ENCODE measurements around the gene FBN2.
"Not testable (repeated sequence)": the region's sequence is repeated elsewhere in the genome, so short reads cannot be mapped to it uniquely, and the experiment has no call there.

Gene FBN2

GRCh38 chr5:128466554-128466953, 71.5 kb downstream of the FBN2 start:
- H3K9me3 ChIP-seq (ENCODE audit: control insufficient read depth, insufficient read depth, low read length), result no peaks in the 10 kb centered on the region
- H3K4me3 ChIP-seq (ENCODE audit: low read length), result no peak overlapping the region
- WGBS (ENCODE audit: insufficient coverage, insufficient read length), result no CpG with 5 or more reads among the region's 5 CpGs
- no peak overlapping the region for H3K27ac ChIP-seq (ENCODE audit: low read length)
- no peaks in the 10 kb centered on the region for H3K4me1 ChIP-seq (ENCODE audit: control insufficient read depth, insufficient read depth, low read length)
- H3K36me3 ChIP-seq (ENCODE audit: control insufficient read depth, insufficient read depth, low read length), result no peaks in the 10 kb centered on the region
- DNase-seq (ENCODE audit: low read depth, low spot score), result no peak
- H3K27me3 ChIP-seq (ENCODE audit: control insufficient read depth, insufficient read depth, low read length), result no peaks in the 10 kb centered on the region

GRCh38 chr5:128464596-128464995, 73.4 kb downstream of the FBN2 start:
- H3K4me3 ChIP-seq (ENCODE audit: low read length), result no peak overlapping the region
- WGBS (ENCODE audit: insufficient coverage, insufficient read length), result no CpG with 5 or more reads among the region's 9 CpGs
- no peak for DNase-seq (ENCODE audit: low read depth, low spot score)

GRCh38 chr5:128462330-128462729, 75.7 kb downstream of the FBN2 start:
- Histone ChIP-seq H3K27ac (ENCODE audit: low read length) (no peak overlapping the region), H3K4me3 (ENCODE audit: low read length) (no peak overlapping the region), H3K9me3 (ENCODE audit: control insufficient read depth, insufficient read depth, low read length) (no peaks in the 10 kb centered on the region), H3K27me3 (ENCODE audit: control insufficient read depth, insufficient read depth, low read length) (no peaks in the 10 kb centered on the region), H3K4me1 (ENCODE audit: control insufficient read depth, insufficient read depth, low read length) (no peaks in the 10 kb centered on the region), H3K36me3 (ENCODE audit: control insufficient read depth, insufficient read depth, low read length) (no peaks in the 10 kb centered on the region)
- no peak for DNase-seq (ENCODE audit: low read depth, low spot score)
- no CpG with 5 or more reads among the region's 2 CpGs for WGBS (ENCODE audit: insufficient coverage, insufficient read length)

More at GRCh38 chr5:128464596-128464995, 73.4 kb downstream of the FBN2 start:
- Histone ChIP-seq H3K36me3 (ENCODE audit: control insufficient read depth, insufficient read depth, low read length) (no peaks in the 10 kb centered on the region), H3K27me3 (ENCODE audit: control insufficient read depth, insufficient read depth, low read length) (no peaks in the 10 kb centered on the region), H3K9me3 (ENCODE audit: control insufficient read depth, insufficient read depth, low read length) (no peaks in the 10 kb centered on the region), H3K27ac (ENCODE audit: low read length) (no peak overlapping the region), H3K4me1 (ENCODE audit: control insufficient read depth, insufficient read depth, low read length) (no peaks in the 10 kb centered on the region)

GRCh38 chr5:128457147-128457915, 80.7 kb downstream of the FBN2 start:
- no CpG with 5 or more reads among the region's 3 CpGs for WGBS (ENCODE audit: insufficient coverage, insufficient read length)
- H3K36me3 ChIP-seq (ENCODE audit: control insufficient read depth, insufficient read depth, low read length); H3K27ac ChIP-seq (ENCODE audit: low read length); H3K4me3 ChIP-seq (ENCODE audit: low read length); H3K27me3 ChIP-seq (ENCODE audit: control insufficient read depth, insufficient read depth, low read length); H3K4me1 ChIP-seq (ENCODE audit: control insufficient read depth, insufficient read depth, low read length); H3K9me3 ChIP-seq (ENCODE audit: control insufficient read depth, insufficient read depth, low read length); DNase-seq (ENCODE audit: low read depth, low spot score): not testable (repeated sequence)

- WGBS (ENCODE audit: insufficient coverage, insufficient read length), result no CpG with 5 or more reads among the region's 7 CpGs
- no peaks in the 10 kb centered on the region for H3K36me3 ChIP-seq (ENCODE audit: control insufficient read depth, insufficient read depth, low read length)
- no peak for DNase-seq (ENCODE audit: low read depth, low spot score)
Observed at GRCh38 chr5:128455841-128456361, 82.1 kb downstream of the FBN2 start.

GRCh38 chr5:128453121-128453520, 84.9 kb downstream of the FBN2 start:
- Histone ChIP-seq H3K27me3 (ENCODE audit: control insufficient read depth, insufficient read depth, low read length) (no peaks in the 10 kb centered on the region), H3K27ac (ENCODE audit: low read length) (no peak overlapping the region), H3K9me3 (ENCODE audit: control insufficient read depth, insufficient read depth, low read length) (no peaks in the 10 kb centered on the region; the same call in 1 of the 2 replicates), H3K36me3 (ENCODE audit: control insufficient read depth, insufficient read depth, low read length) (no peaks in the 10 kb centered on the region), H3K4me3 (ENCODE audit: low read length) (no peak overlapping the region), H3K4me1 (ENCODE audit: control insufficient read depth, insufficient read depth, low read length) (peaks cover 2% of the 10 kb centered on the region; the same call in 1 of the 2 replicates)
- DNase-seq (ENCODE audit: low read depth, low spot score), result no peak
- WGBS (ENCODE audit: insufficient coverage, insufficient read length), result no CpG with 5 or more reads among the region's 3 CpGs

More at GRCh38 chr5:128455841-128456361, 82.1 kb downstream of the FBN2 start:
- Histone ChIP-seq H3K4me1 (ENCODE audit: control insufficient read depth, insufficient read depth, low read length) (peaks cover 2% of the 10 kb centered on the region; the same call in 1 of the 2 replicates), H3K27ac (ENCODE audit: low read length) (no peak overlapping the region), H3K27me3 (ENCODE audit: control insufficient read depth, insufficient read depth, low read length) (no peaks in the 10 kb centered on the region), H3K4me3 (ENCODE audit: low read length) (no peak overlapping the region), H3K9me3 (ENCODE audit: control insufficient read depth, insufficient read depth, low read length) (no peaks in the 10 kb centered on the region)

- not testable (repeated sequence) for H3K27ac ChIP-seq (ENCODE audit: low read length); H3K9me3 ChIP-seq (ENCODE audit: control insufficient read depth, insufficient read depth, low read length); H3K4me1 ChIP-seq (ENCODE audit: control insufficient read depth, insufficient read depth, low read length); DNase-seq (ENCODE audit: low read depth, low spot score); H3K27me3 ChIP-seq (ENCODE audit: control insufficient read depth, insufficient read depth, low read length); H3K36me3 ChIP-seq (ENCODE audit: control insufficient read depth, insufficient read depth, low read length); H3K4me3 ChIP-seq (ENCODE audit: low read length)
- whole genome bisulfite sequencing (ENCODE audit: insufficient coverage, insufficient read length), result no CpG with 5 or more reads among the region's 10 CpGs
Observed at GRCh38 chr5:128447224-128447623, 90.8 kb downstream of the FBN2 start.

- H3K27ac ChIP-seq (ENCODE audit: low read length), result no peak overlapping the region
- no peak overlapping the region for H3K4me3 ChIP-seq (ENCODE audit: low read length)
- no peaks in the 10 kb centered on the region for H3K27me3 ChIP-seq (ENCODE audit: control insufficient read depth, insufficient read depth, low read length)
- H3K9me3 ChIP-seq (ENCODE audit: control insufficient read depth, insufficient read depth, low read length), result no peaks in the 10 kb centered on the region
- H3K4me1 ChIP-seq (ENCODE audit: control insufficient read depth, insufficient read depth, low read length), result no peaks in the 10 kb centered on the region
- DNase-seq (ENCODE audit: low read depth, low spot score), result no peak
- no CpG with 5 or more reads among the region's 2 CpGs for WGBS (ENCODE audit: insufficient coverage, insufficient read length)
- no peaks in the 10 kb centered on the region for H3K36me3 ChIP-seq (ENCODE audit: control insufficient read depth, insufficient read depth, low read length)
Observed at GRCh38 chr5:128441941-128442350, 96.1 kb downstream of the FBN2 start.

- H3K27me3 ChIP-seq (ENCODE audit: control insufficient read depth, insufficient read depth, low read length), result no peaks in the 10 kb centered on the region
- WGBS (ENCODE audit: insufficient coverage, insufficient read length), result no CpG with 5 or more reads among the region's 2 CpGs
- no peaks in the 10 kb centered on the region for H3K36me3 ChIP-seq (ENCODE audit: control insufficient read depth, insufficient read depth, low read length)
Observed at GRCh38 chr5:128441165-128441564, 96.9 kb downstream of the FBN2 start.

GRCh38 chr5:128436749-128437188, 101.3 kb downstream of the FBN2 start:
- Histone ChIP-seq H3K4me1 (ENCODE audit: control insufficient read depth, insufficient read depth, low read length) (no peaks in the 10 kb centered on the region), H3K9me3 (ENCODE audit: control insufficient read depth, insufficient read depth, low read length) (no peaks in the 10 kb centered on the region), H3K27ac (ENCODE audit: low read length) (no peak overlapping the region), H3K27me3 (ENCODE audit: control insufficient read depth, insufficient read depth, low read length) (no peaks in the 10 kb centered on the region), H3K36me3 (ENCODE audit: control insufficient read depth, insufficient read depth, low read length) (no peaks in the 10 kb centered on the region), H3K4me3 (ENCODE audit: low read length) (no peak overlapping the region)
- no CpG with 5 or more reads among the region's 4 CpGs for WGBS (ENCODE audit: insufficient coverage, insufficient read length)
- DNase-seq (ENCODE audit: low read depth, low spot score), result no peak

More at GRCh38 chr5:128441165-128441564, 96.9 kb downstream of the FBN2 start:
- DNase-seq (ENCODE audit: low read depth, low spot score), result no peak
- H3K27ac ChIP-seq (ENCODE audit: low read length), result no peak overlapping the region
- no peak overlapping the region for H3K4me3 ChIP-seq (ENCODE audit: low read length)
- H3K9me3 ChIP-seq (ENCODE audit: control insufficient read depth, insufficient read depth, low read length), result no peaks in the 10 kb centered on the region
- H3K4me1 ChIP-seq (ENCODE audit: control insufficient read depth, insufficient read depth, low read length), result no peaks in the 10 kb centered on the region

All from iPS DF 6.9 (cell line).